Thyroid gland (tissue), 4 donors: Measurements from ENCODE around the gene COL5A3.

Experiments
- CTCF ChIP-seq, 6 experiments: fragments of 200-600 bp in 3 of 6; fragments of 450-650 bp in 3 of 6; sonication (generic) in 3 of 6; IDR thresholded peaks; one replicate each; pipeline ENCODE4 v1.5.1; 2016 to 2019; ENCODE audit warnings: antibody characterized with exemption in 6 of 6, mild to moderate bottlenecking in 2 of 6, inconsistent platforms in 1 of 6, moderate library complexity in 1 of 6
- POLR2A ChIP-seq, 2 donors: fragments of 450-650 bp; IDR thresholded peaks; one replicate each; pipeline ENCODE4 v1.6.1; 2017; ENCODE audit warnings: antibody characterized with exemption in 2 of 2, mild to moderate bottlenecking in 2 of 2, moderate library complexity in 1 of 2

- no peak for TF ChIP-seq POLR2A (IDR thresholded peaks at IDR 0.05)
- TF ChIP-seq CTCF (IDR thresholded peaks at IDR 0.05), result no peak
Measured at GRCh38 chr19:9971166-9971897, 39.0 kb downstream of the COL5A3 start.
